Muscle layer of duodenum (tissue), 2 donors: ENCODE measurements around the gene IL32.
A peak's percentile ranks its signal among the peaks of the same experiment; 100 is the strongest.

Experiments used
- H3K27ac ChIP-seq: one replicate; pipeline ENCODE4 v1.7.0; 2013; ENCODE audit warnings: mild to moderate bottlenecking, low read length
- H3K27me3 ChIP-seq: one replicate; pipeline ENCODE4 v1.7.0; 2013; ENCODE audit warnings: low read depth, mild to moderate bottlenecking, control low read depth, low read length
- H3K36me3 ChIP-seq, 2 donors: one replicate each; pipeline ENCODE4 v1.7.0; 2013; ENCODE audit warnings: low read length in 2 of 2, control low read depth in 1 of 2, mild to moderate bottlenecking in 1 of 2; ENCODE audit not compliant: insufficient read depth in 2 of 2, control insufficient read depth in 1 of 2
- H3K4me1 ChIP-seq, 2 donors: one replicate each; pipeline ENCODE4 v1.7.0; 2013; ENCODE audit warnings: low read length in 2 of 2, mild to moderate bottlenecking in 2 of 2, control low read depth in 1 of 2, moderate library complexity in 1 of 2; ENCODE audit not compliant: insufficient read depth in 2 of 2, control insufficient read depth in 1 of 2
- H3K4me3 ChIP-seq, 2 donors: one replicate each; pipeline ENCODE4 v1.7.0; 2013; ENCODE audit warnings: low read length in 2 of 2, low read depth in 1 of 2, mild to moderate bottlenecking in 1 of 2
- H3K9me3 ChIP-seq, 2 donors: one replicate each; pipeline ENCODE4 v1.7.0; 2013; ENCODE audit warnings: low read length in 2 of 2, control low read depth in 1 of 2, mild to moderate bottlenecking in 1 of 2; ENCODE audit not compliant: control insufficient read depth in 1 of 2
- donor health status: healthy.

Gene IL32

GRCh38 chr16:3022684-3023414, 42.6 kb upstream of the IL32 start:
- peaks cover 15 to 38% of the 10 kb centered on the region in 2 donors for H3K36me3 ChIP-seq
- no peaks in the 10 kb centered on the region for H3K9me3 ChIP-seq
- H3K27ac ChIP-seq, result peak overlapping the region; percentile 95
- peak overlapping the region; percentile 69 to 81 for H3K4me3 ChIP-seq
- peaks cover 6% of the 10 kb centered on the region for H3K27me3 ChIP-seq
- peaks cover 15 to 31% of the 10 kb centered on the region in 2 donors for H3K4me1 ChIP-seq

- Histone ChIP-seq H3K27ac (peak overlapping the region; percentile 95), H3K4me3 (peak overlapping the region; percentile 69 to 81), H3K4me1 (peaks cover 15 to 31% of the 10 kb centered on the region in 2 donors), H3K27me3 (peaks cover 1% of the 10 kb centered on the region), H3K9me3 (no peaks in the 10 kb centered on the region), H3K36me3 (peaks cover 15 to 38% of the 10 kb centered on the region in 2 donors)
These were observed 42.1 kb upstream of the IL32 start for GRCh38 chr16:3023415-3023668.

- Histone ChIP-seq H3K27me3 (peaks cover 2% of the 10 kb centered on the region), H3K4me1 (peaks cover 15 to 36% of the 10 kb centered on the region in 2 donors), H3K27ac (peak within 1 kb of the TSS; percentile 95), H3K36me3 (peaks cover 15 to 38% of the 10 kb centered on the region in 2 donors), H3K9me3 (no peaks in the 10 kb centered on the region), H3K4me3 (peak within 1 kb of the TSS; percentile 69 to 81)
These were observed 41.6 kb upstream of the IL32 start, which contains the start of the genes HCFC1R1 and THOC6 for GRCh38 chr16:3023669-3024478. Gene HCFC1R1 (minus strand): TSS chr16:3023942. CDS start chr16:3023941, 1 bp downstream. Gene THOC6 (plus strand): TSS chr16:3024035. CDS start chr16:3024327, 292 bp downstream.

GRCh38 chr16:3025032-3026002, 40.1 kb upstream of the IL32 start:
- peaks cover 15 to 36% of the 10 kb centered on the region in 2 donors for H3K36me3 ChIP-seq
- no peak overlapping the region for H3K4me3 ChIP-seq

GRCh38 chr16:3026003-3026378, 39.4 kb upstream of the IL32 start:
- no peaks in the 10 kb centered on the region for H3K9me3 ChIP-seq
- no peak overlapping the region for H3K27ac ChIP-seq
- no peak overlapping the region for H3K4me3 ChIP-seq
- peaks cover 15 to 31% of the 10 kb centered on the region in 2 donors for H3K36me3 ChIP-seq
- H3K4me1 ChIP-seq, result peaks cover 15 to 39% of the 10 kb centered on the region in 2 donors
- peaks cover 21% of the 10 kb centered on the region for H3K27me3 ChIP-seq

More at GRCh38 chr16:3025032-3026002, 40.1 kb upstream of the IL32 start:
- no peak overlapping the region for H3K27ac ChIP-seq
- peaks cover 15 to 39% of the 10 kb centered on the region in 2 donors for H3K4me1 ChIP-seq
- H3K27me3 ChIP-seq, result peaks cover 15% of the 10 kb centered on the region
- no peaks in the 10 kb centered on the region for H3K9me3 ChIP-seq

- H3K4me3 ChIP-seq, result no peak overlapping the region
- H3K4me1 ChIP-seq, result peaks cover 15 to 34% of the 10 kb centered on the region in 2 donors
These were observed 38.6 kb upstream of the IL32 start for GRCh38 chr16:3026609-3027488.

GRCh38 chr16:3027489-3027795, 38.0 kb upstream of the IL32 start:
- peaks cover 12 to 19% of the 10 kb centered on the region in 2 donors for H3K36me3 ChIP-seq
- H3K27me3 ChIP-seq, result peaks cover 21% of the 10 kb centered on the region
- H3K27ac ChIP-seq, result no peak overlapping the region
- H3K4me3 ChIP-seq, result no peak overlapping the region
- H3K4me1 ChIP-seq, result peaks cover 9 to 29% of the 10 kb centered on the region in 2 donors
- H3K9me3 ChIP-seq, result no peaks in the 10 kb centered on the region

More at GRCh38 chr16:3026609-3027488, 38.6 kb upstream of the IL32 start:
- H3K36me3 ChIP-seq, result peaks cover 12 to 23% of the 10 kb centered on the region in 2 donors
- H3K9me3 ChIP-seq, result no peaks in the 10 kb centered on the region
- H3K27ac ChIP-seq, result no peak overlapping the region
- peaks cover 21% of the 10 kb centered on the region for H3K27me3 ChIP-seq

GRCh38 chr16:3027983-3028715, 37.3 kb upstream of the IL32 start:
- H3K4me1 ChIP-seq, result peaks cover 2 to 22% of the 10 kb centered on the region in 2 donors
- H3K9me3 ChIP-seq, result no peaks in the 10 kb centered on the region
- no peak overlapping the region for H3K4me3 ChIP-seq
- H3K27me3 ChIP-seq, result peaks cover 21% of the 10 kb centered on the region
- no peak overlapping the region for H3K27ac ChIP-seq
- peaks cover 12 to 14% of the 10 kb centered on the region in 2 donors for H3K36me3 ChIP-seq

GRCh38 chr16:3028716-3029319, 36.6 kb upstream of the IL32 start:
- no peaks in the 10 kb centered on the region for H3K9me3 ChIP-seq
- H3K4me3 ChIP-seq, result no peak overlapping the region
- peaks cover 12 to 14% of the 10 kb centered on the region in 2 donors for H3K36me3 ChIP-seq
- H3K27ac ChIP-seq, result no peak overlapping the region
- H3K4me1 ChIP-seq, result peaks cover 0 to 16% of the 10 kb centered on the region in 2 donors
- peaks cover 21% of the 10 kb centered on the region for H3K27me3 ChIP-seq
